GM18505 (cell line): ENCODE results near the gene NPHP1.
"Not testable (repeated sequence)": the region's sequence is repeated elsewhere in the genome, so short reads cannot be mapped to it uniquely, and the experiment has no call there.

Experiments
- ATAC-seq: cut with Tn5 transposase; IDR thresholded peaks from one replicate; pipeline ENCODE4 v1.9.1; 2021; ENCODE audit not compliant: unreplicated experiment
- POLR2A ChIP-seq: IDR thresholded peaks from 4 replicates; pipeline ENCODE4 v1.6.1; 2011; ENCODE audit warnings: borderline replicate concordance; ENCODE audit not compliant: insufficient read depth, insufficient read length; ENCODE audit errors: extremely low read depth

Gene NPHP1

DNA sequence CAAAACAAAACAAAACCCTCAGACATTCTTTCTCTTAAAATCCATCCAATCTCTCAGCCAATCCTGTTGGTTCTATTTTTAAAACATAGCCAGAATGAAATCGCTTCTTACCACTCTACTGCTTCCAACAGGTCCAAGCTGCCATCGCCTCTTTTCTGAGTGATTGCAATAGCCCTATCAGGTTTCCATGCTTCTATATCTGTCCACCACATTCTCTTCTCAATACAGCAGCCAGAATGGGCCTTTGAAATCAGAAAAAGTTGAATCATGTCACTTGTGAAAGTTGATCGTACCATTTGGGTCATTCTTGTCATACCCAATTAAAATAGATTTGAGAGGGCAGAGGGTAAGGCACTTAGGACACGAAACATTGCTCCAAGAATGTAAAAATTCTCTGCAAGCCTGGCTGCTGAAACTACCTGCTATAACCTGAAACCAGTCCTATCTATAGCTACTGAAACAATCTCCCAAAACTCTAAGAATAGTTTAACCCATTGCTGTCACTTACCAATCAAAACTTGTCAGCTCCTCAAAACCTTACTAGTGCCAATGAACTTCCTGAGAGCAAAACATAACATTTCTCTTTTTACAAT is 10.8 kb upstream of the NPHP1 start:
- no peak for TF ChIP-seq POLR2A
- ATAC-seq: no peak

DNA sequence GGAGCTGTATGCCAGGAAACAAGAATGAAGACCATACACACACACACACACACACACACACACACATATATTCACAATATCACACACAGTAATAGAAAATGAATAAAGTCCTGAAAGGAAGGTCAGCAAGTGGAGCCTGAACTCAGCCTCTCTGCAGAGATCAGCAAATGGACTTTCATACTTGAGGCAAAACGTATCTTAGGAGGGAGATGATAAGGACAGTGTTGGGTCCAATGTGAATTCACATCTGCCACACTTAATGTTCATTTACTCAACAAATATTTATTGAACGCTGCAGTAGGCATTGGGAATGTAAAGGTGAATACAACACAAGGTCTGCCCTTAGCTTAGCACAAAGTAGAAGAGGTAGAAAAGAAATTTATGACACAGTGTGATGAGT is 10.3 kb upstream of the NPHP1 start:
- TF ChIP-seq POLR2A: no peak
- ATAC-seq: no peak

GRCh38 chr2:110213522-110213921 is 8.7 kb upstream of the NPHP1 start:
- ATAC-seq: not testable (repeated sequence)

GRCh38 chr2:110211938-110212858 is 7.4 kb upstream of the NPHP1 start, which contains the start of gene MTLN:
Gene MTLN (minus strand): TSS chr2:110212547. CDS start chr2:110212525, 22 bp downstream.
- ATAC-seq: peak; percentile 81
- TF ChIP-seq POLR2A: peak; percentile 93

GRCh38 chr2:110205660-110206455 is 1.0 kb upstream of the NPHP1 start:
- TF ChIP-seq POLR2A: no peak
- ATAC-seq: no peak

GRCh38 chr2:110198016-110198415 is 6.8 kb downstream of the NPHP1 start:
- no peak for TF ChIP-seq POLR2A
- no peak for ATAC-seq

GRCh38 chr2:110197452-110197851 is 7.4 kb downstream of the NPHP1 start:
- no peak for ATAC-seq
- TF ChIP-seq POLR2A: no peak

DNA sequence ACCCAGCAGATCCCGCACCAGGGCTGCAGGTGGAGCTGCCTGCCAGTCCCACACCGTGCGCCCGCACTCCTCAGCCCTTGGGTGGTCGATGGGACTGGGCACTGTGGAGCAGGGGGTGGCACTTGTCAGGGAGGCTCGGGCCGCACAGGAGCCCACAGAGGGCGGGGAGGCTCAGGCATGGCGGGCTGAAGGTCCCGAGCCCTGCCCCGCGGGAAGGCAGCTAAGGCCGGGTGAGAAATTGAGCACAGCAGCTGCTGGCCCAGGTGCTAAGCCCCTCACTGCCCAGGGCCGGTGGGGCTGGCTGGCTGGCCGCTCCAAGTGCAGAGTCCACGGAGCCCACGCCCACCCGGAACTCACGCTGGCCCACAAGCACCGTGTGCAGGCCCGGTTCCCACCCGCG is 14.6 kb downstream of the NPHP1 start:
- not testable (repeated sequence) for ATAC-seq

DNA sequence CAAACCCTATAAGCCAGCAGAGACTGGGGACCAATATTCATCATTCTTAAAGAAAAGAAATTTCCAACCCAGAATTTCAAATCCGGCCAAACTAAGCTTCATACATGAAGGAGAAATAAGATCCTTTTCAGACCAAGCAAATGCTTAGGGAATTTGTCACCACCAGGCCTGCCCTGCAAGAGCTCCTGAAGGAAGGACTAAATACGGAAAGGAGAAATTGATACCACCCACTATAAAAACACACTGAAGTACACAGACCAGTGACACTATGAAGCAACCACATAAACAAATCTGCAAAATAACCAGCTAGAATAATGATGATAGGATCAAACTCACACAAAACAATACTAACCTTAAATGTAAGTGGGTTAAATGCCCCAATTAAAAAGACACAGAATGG is 22.4 kb downstream of the NPHP1 start:
- no peak for TF ChIP-seq POLR2A
- no peak for ATAC-seq

- TF ChIP-seq POLR2A: no peak
- no peak for ATAC-seq
Observed at GRCh38 chr2:110180036-110180435, 24.8 kb downstream of the NPHP1 start.

DNA sequence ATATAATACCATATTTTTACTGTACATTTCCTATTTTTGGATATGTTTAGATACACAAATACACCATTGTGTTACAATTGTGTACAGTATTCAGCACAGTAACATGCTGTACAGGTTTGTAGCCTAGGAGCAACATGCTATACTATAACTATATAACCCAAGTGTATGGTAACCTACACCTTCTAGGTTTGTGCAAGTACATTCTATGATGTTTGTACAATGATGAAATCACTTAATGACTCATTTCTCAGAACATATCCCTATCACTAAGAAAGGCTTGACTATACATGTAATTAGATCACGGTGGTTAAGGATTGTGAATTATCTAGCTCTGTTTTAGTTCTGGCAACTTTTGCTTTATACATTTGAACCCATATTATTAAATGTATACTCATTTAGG is 31.3 kb downstream of the NPHP1 start:
- no peak for TF ChIP-seq POLR2A
- no peak for ATAC-seq

DNA sequence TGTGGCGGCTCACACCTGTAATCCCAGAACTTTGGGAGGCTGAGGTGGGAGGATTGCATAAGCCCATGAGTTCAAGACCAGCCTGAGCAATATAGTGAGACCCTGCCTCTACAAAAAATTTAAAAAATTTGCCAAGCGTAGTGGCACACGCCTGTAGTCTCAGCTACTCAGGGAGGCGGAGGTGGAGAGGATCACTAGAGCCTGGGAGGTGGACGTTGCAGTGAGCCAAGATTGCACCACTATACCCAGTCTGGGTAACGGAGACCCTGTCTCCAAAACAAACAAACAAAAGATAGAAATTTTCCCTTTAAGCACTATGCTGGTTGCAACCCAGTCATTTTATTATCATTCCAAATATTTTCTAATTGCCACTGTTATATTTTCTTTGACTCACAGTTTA is 32.3 kb downstream of the NPHP1 start:
- no peak for TF ChIP-seq POLR2A
- ATAC-seq: no peak

GRCh38 chr2:110170102-110170501 is 34.7 kb downstream of the NPHP1 start:
- no peak for TF ChIP-seq POLR2A
- ATAC-seq: no peak
